HuH-7.5 (cell line): ENCODE measurements around the gene IAH1.

Experiments used
- DNase-seq: peaks from one replicate; pipeline ENCODE4 v3.0.0; 2011; ENCODE audit warnings: low spot score

IAH1 gene

GRCh38 chr2:9474361-9475057 lies at the start of gene IAH1:
IAH1 (plus strand) TSS chr2:9474551; CDS start chr2:9474567, 16 bp downstream.
- DNase-seq = peak; percentile 79

GRCh38 chr2:9428965-9429577 lies 45.3 kb upstream of the IAH1 start:
- DNase-seq = no peak

- DNase-seq = no peak
Observed at GRCh38 chr2:9430316-9431293, 43.7 kb upstream of the IAH1 start.

- DNase-seq = no peak
Observed at GRCh38 chr2:9434489-9434888, 39.9 kb upstream of the IAH1 start.

GRCh38 chr2:9439536-9439935 lies 34.8 kb upstream of the IAH1 start:
- no peak for DNase-seq

- DNase-seq = no peak
Observed at GRCh38 chr2:9440058-9440727, 34.2 kb upstream of the IAH1 start.

- no peak for DNase-seq
Observed at GRCh38 chr2:9441556-9441955, 32.8 kb upstream of the IAH1 start.

- DNase-seq = no peak
Observed at GRCh38 chr2:9443526-9443925, 30.8 kb upstream of the IAH1 start.

GRCh38 chr2:9445089-9445488 lies 29.3 kb upstream of the IAH1 start:
- DNase-seq = no peak

GRCh38 chr2:9451231-9451630 lies 23.1 kb upstream of the IAH1 start:
- DNase-seq = no peak

GRCh38 chr2:9460441-9461017 lies 13.8 kb upstream of the IAH1 start:
- no peak for DNase-seq

- DNase-seq = no peak
Observed at GRCh38 chr2:9461079-9461478, 13.3 kb upstream of the IAH1 start.

GRCh38 chr2:9462313-9462712 lies 12.0 kb upstream of the IAH1 start:
- DNase-seq = no peak

- DNase-seq = no peak
Observed at GRCh38 chr2:9462886-9463697, 11.3 kb upstream of the IAH1 start.

- no peak for DNase-seq
Observed at GRCh38 chr2:9463698-9464034, 10.7 kb upstream of the IAH1 start.

GRCh38 chr2:9465170-9465569 lies 9.2 kb upstream of the IAH1 start:
- no peak for DNase-seq

GRCh38 chr2:9466147-9466683 lies 8.1 kb upstream of the IAH1 start:
- no peak for DNase-seq

GRCh38 chr2:9467687-9468086 lies 6.7 kb upstream of the IAH1 start:
- no peak for DNase-seq

GRCh38 chr2:9471206-9471605 lies 3.1 kb upstream of the IAH1 start:
- DNase-seq = no peak

GRCh38 chr2:9472511-9472910 lies 1.8 kb upstream of the IAH1 start:
- DNase-seq = no peak
